ENCODE measurements around the gene CARD6. TPM values are rescaled to one million over a fixed set of nuclear protein-coding genes. Genes with fewer than 3 reads are reported as not detected.

CARD6 gene
- total and polyA plus RNA-seq, 2 donors (not counting 1 experiment from before 2014, with no cell fraction given) = 0.72 to 2.7 TPM

DNA sequence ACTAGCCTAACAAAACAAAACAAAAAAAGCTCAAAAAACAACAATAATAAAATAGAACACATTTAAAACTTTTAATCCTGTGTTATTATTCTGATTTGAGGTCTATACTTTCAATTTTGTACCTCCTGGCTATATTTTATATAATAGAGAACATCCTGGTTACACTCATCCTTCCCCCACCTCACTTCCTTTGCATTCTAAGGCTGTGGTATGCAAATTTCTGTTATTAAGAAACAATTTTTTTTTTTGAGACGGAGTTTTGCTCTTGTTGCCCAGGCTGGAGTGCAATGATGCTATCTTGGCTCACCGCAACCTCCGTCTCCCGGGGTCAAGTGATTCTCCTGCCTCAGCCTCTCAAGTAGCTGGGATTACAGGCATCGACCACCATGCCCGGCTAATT is 3.1 kb upstream of the CARD6 start:
- TF ChIP-seq, protein P1, sequence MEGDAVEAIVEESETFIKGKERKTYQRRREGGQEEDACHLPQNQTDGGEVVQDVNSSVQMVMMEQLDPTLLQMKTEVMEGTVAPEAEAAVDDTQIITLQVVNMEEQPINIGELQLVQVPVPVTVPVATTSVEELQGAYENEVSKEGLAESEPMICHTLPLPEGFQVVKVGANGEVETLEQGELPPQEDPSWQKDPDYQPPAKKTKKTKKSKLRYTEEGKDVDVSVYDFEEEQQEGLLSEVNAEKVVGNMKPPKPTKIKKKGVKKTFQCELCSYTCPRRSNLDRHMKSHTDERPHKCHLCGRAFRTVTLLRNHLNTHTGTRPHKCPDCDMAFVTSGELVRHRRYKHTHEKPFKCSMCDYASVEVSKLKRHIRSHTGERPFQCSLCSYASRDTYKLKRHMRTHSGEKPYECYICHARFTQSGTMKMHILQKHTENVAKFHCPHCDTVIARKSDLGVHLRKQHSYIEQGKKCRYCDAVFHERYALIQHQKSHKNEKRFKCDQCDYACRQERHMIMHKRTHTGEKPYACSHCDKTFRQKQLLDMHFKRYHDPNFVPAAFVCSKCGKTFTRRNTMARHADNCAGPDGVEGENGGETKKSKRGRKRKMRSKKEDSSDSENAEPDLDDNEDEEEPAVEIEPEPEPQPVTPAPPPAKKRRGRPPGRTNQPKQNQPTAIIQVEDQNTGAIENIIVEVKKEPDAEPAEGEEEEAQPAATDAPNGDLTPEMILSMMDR (IDR thresholded peaks at IDR 0.05) = no peak
- TF ChIP-seq EZH2 (IDR thresholded peaks at IDR 0.05; ENCODE audit: borderline replicate concordance, insufficient read depth, low read depth, low read length, poor library complexity, severe bottlenecking) = no peak
- Histone ChIP-seq H3K27me3 (replicated peaks in 1 of 4; ENCODE audit: control extremely low read depth in 1 of 4, control insufficient read depth in 3 of 4, insufficient read depth in 4 of 4, low read length in 3 of 4) (no peaks in the 10 kb centered on the region), H4K20me1 (ENCODE audit: control insufficient read depth, insufficient read depth, low read length, poor library complexity, severe bottlenecking) (peaks cover 11% of the 10 kb centered on the region), H3K4me1 (ENCODE audit: control insufficient read depth in 2 of 2, insufficient read depth in 2 of 2, low read length in 2 of 2) (peaks cover 23 to 25% of the 10 kb centered on the region in 2 donors), H3K27ac (ENCODE audit: low read length in 2 of 2) (no peak overlapping the region), H2AFZ (ENCODE audit: insufficient read depth, low read depth, low read length, poor library complexity, severe bottlenecking) (no peak overlapping the region), H3K9ac (ENCODE audit: low read length) (no peak overlapping the region), H3K4me3 (ENCODE audit: control extremely low read depth in 1 of 5, extremely low read depth in 1 of 5, insufficient read depth in 1 of 5, low read depth in 2 of 5, low read length in 4 of 5) (no peak overlapping the region), H3K36me3 (replicated peaks in 1 of 2; ENCODE audit: control extremely low read depth in 1 of 2, control insufficient read depth in 1 of 2, extremely low read depth in 1 of 2, insufficient read depth in 2 of 2, low read length in 1 of 2) (peaks cover 4 to 8% of the 10 kb centered on the region in 2 experiments), H3K79me2 (ENCODE audit: control insufficient read depth, insufficient read depth, low read length) (no peaks in the 10 kb centered on the region), H3K4me2 (replicated peaks; ENCODE audit: low read depth, low read length, poor library complexity, severe bottlenecking) (no peak overlapping the region), H3K9me3 (ENCODE audit: control extremely low read depth in 1 of 3, control insufficient read depth in 2 of 3, insufficient read depth in 1 of 3, low read length in 2 of 3) (peaks cover 0 to 7% (median 0%) of the 10 kb centered on the region in 3 donors)
- no peak for ATAC-seq (ENCODE audit: low read depth)
- Mint-ChIP-seq H3K9me3 (ENCODE audit: insufficient read depth) (no peaks in the 10 kb centered on the region), H3K4me1 (peaks cover 39% of the 10 kb centered on the region), H3K27ac (no peak overlapping the region), H3K4me3 (no peak overlapping the region), H3K27me3 (no peaks in the 10 kb centered on the region)
- intact Hi-C loops (cut with micrococcal nuclease) = loop anchor here (5.0 to 10.0 kb wide), 2 partner anchors 803 to 1064 kb away; partner anchors contain the start of gene RIMOC1
- WGBS (ENCODE audit: insufficient coverage) = 100% methylated on average over 1 of the region's 6 CpGs
- DNase-seq = no peak
- POLR2A ChIA-PET = no interaction called here
- CTCF ChIA-PET = no interaction called here

DNA sequence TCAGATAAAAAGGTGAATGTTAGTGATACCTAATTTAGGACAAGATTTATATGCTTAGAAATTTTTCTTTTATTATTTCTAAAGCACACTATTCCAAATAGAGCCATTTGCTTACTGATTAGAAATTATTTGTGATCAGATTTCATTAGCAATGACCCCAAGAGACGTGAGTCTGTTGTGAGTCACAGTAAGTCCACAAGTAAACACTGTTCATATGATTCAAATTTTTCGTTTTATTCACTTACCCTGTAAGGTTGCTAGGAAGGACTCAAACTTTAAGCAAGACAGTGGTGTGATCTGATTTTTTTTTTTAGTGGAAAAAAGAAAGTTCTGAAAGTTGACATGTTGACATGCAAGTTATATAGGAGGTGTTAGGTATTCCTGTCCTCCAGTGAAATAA is 1.2 kb downstream of the CARD6 start:
- H3K4me3 ChIP-seq (ENCODE audit: control extremely low read depth in 1 of 5, extremely low read depth in 1 of 5, insufficient read depth in 1 of 5, low read depth in 2 of 5, low read length in 4 of 5) = no peak overlapping the region
- TF ChIP-seq, protein P1 (IDR thresholded peaks at IDR 0.05) = no peak
- no peak for TF ChIP-seq EZH2 (IDR thresholded peaks at IDR 0.05; ENCODE audit: borderline replicate concordance, insufficient read depth, low read depth, low read length, poor library complexity, severe bottlenecking)
- POLR2A ChIA-PET = no interaction called here
- Mint-ChIP-seq H3K27ac (no peak overlapping the region), H3K4me1 (peaks cover 14% of the 10 kb centered on the region), H3K9me3 (ENCODE audit: insufficient read depth) (no peaks in the 10 kb centered on the region), H3K27me3 (no peaks in the 10 kb centered on the region), H3K4me3 (no peak overlapping the region)
- no peak overlapping the region for H3K9ac ChIP-seq (ENCODE audit: low read length)
- no peaks in the 10 kb centered on the region for H3K36me3 ChIP-seq (replicated peaks in 1 of 2; ENCODE audit: control extremely low read depth in 1 of 2, control insufficient read depth in 1 of 2, extremely low read depth in 1 of 2, insufficient read depth in 2 of 2, low read length in 1 of 2)
- no peaks in the 10 kb centered on the region for H3K79me2 ChIP-seq (ENCODE audit: control insufficient read depth, insufficient read depth, low read length)
- H3K27me3 ChIP-seq (replicated peaks in 1 of 4; ENCODE audit: control extremely low read depth in 1 of 4, control insufficient read depth in 3 of 4, insufficient read depth in 4 of 4, low read length in 3 of 4) = no peaks in the 10 kb centered on the region
- H2AFZ ChIP-seq (ENCODE audit: insufficient read depth, low read depth, low read length, poor library complexity, severe bottlenecking) = no peak overlapping the region
- H3K9me3 ChIP-seq (ENCODE audit: control extremely low read depth in 1 of 3, control insufficient read depth in 2 of 3, insufficient read depth in 1 of 3, low read length in 2 of 3) = peaks cover 0 to 3% (median 0%) of the 10 kb centered on the region in 3 donors
- intact Hi-C loops (cut with micrococcal nuclease) = no loop called here
- no peaks in the 10 kb centered on the region for H4K20me1 ChIP-seq (ENCODE audit: control insufficient read depth, insufficient read depth, low read length, poor library complexity, severe bottlenecking)
- H3K27ac ChIP-seq (ENCODE audit: low read length in 2 of 2) = no peak overlapping the region
- ATAC-seq (ENCODE audit: low read depth) (no peak), DNase-seq (no peak)
- no CpG with 5 or more reads among the region's 2 CpGs for WGBS (ENCODE audit: insufficient coverage)
- CTCF ChIA-PET = interaction anchor here (1.4 kb wide), 1 partner anchor 36 kb away, joined by 3 read pairs; no protein-coding TSS in a partner anchor
- H3K4me2 ChIP-seq (replicated peaks; ENCODE audit: low read depth, low read length, poor library complexity, severe bottlenecking) = peak overlapping the region; percentile 0
- H3K4me1 ChIP-seq (ENCODE audit: control insufficient read depth in 2 of 2, insufficient read depth in 2 of 2, low read length in 2 of 2) = peaks cover 4 to 6% of the 10 kb centered on the region in 2 donors

Data from B cell (primary cell).